HEK293 (cell line): ENCODE data around the gene KSR1.

Experiments used
- BCL11A ChIP-seq: fragments of 450-650 bp; formaldehyde crosslinking; IDR thresholded peaks from 2 replicates; pipeline ENCODE4 v1.5.1; 2016; ENCODE audit warnings: low read depth, missing biosample characterization, missing genetic modification characterization
- CTCF ChIP-seq: fragments of 450-650 bp; formaldehyde crosslinking; IDR thresholded peaks from 2 replicates; pipeline ENCODE4 v1.5.1; 2016; ENCODE audit warnings: missing biosample characterization, missing genetic modification characterization
- HOXC10 ChIP-seq: sonication (generic); formaldehyde crosslinking; IDR thresholded peaks from 2 replicates; pipeline ENCODE4 v1.8.1; 2023; ENCODE audit warnings: mild to moderate bottlenecking, missing genetic modification reagents
- REST ChIP-seq: fragments of 450-650 bp; formaldehyde crosslinking; IDR thresholded peaks from 2 replicates; pipeline ENCODE4 v1.5.1; 2016; ENCODE audit warnings: missing biosample characterization, missing genetic modification characterization
- SETDB1 ChIP-seq: IDR thresholded peaks from one replicate; pipeline ENCODE4 v1.6.1; 2017; ENCODE audit warnings: mild to moderate bottlenecking, low read length, moderate library complexity, mixed read lengths; ENCODE audit not compliant: insufficient read length
- TRIM28 ChIP-seq: IDR thresholded peaks from 2 replicates; pipeline ENCODE4 v1.6.1; 2011; ENCODE audit warnings: low read length, control low read depth, borderline replicate concordance
- YY2 ChIP-seq: fragments of 450-650 bp; formaldehyde crosslinking; IDR thresholded peaks from 2 replicates; pipeline ENCODE4 v1.5.1; 2016; ENCODE audit warnings: missing biosample characterization, missing genetic modification characterization
- ZNF391 ChIP-seq: fragments of 450-650 bp; formaldehyde crosslinking; IDR thresholded peaks from 2 replicates; pipeline ENCODE4 v1.5.1; 2016; ENCODE audit warnings: low read depth, missing biosample characterization, missing genetic modification characterization, borderline replicate concordance
- ZNF530 ChIP-seq: fragments of 450-650 bp; formaldehyde crosslinking; IDR thresholded peaks from 2 replicates; pipeline ENCODE4 v1.5.1; 2016; ENCODE audit warnings: low read depth, missing biosample characterization, missing genetic modification characterization
- ZNF558 ChIP-seq: fragments of 450-650 bp; formaldehyde crosslinking; IDR thresholded peaks from 2 replicates; pipeline ENCODE4 v1.5.1; 2016; ENCODE audit warnings: missing biosample characterization, missing genetic modification characterization

DNA sequence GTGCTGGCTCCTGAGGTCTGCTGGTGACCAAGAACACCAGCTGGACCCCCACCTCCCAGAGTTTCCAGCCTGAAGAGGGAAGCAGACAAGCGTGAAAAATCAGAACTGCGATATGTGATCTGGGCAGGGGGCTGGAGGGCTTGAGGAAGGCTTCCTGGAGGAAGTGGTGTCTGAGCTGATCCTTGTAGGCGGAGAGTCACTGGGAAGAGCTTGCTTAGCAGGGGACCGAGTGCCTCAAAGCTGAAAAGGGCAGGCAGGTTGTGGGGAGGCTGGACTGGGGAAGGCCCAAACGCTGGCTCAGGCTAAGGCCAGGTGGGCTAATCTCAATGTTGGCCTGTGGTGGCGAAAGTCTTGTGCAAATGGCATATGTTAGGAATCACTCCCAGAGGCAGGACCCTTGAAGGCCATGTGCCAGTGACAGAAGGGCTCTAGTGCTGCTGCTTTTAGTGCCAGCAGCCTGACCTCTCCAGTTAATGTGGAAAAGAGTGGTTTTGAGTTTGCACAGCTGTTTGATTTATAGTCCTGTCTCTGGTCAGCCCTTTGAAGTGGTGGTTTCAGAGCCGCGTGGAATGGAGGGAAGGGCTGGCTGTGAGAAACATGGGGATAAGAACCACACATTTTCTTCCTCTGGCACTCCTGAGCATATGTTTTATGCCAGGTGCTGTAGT is 89.4 kb downstream of the KSR1 start:
- TF ChIP-seq CTCF (no peak), HOXC10 (CRISPR knock-in tag) (no peak), REST (tag by site-specific recombination) (no peak), YY2 (tag by site-specific recombination) (no peak), ZNF391 (tag by site-specific recombination) (no peak), SETDB1 (no peak), ZNF530 (tag by site-specific recombination) (no peak), BCL11A (tag by site-specific recombination) (no peak), ZNF558 (tag by site-specific recombination) (no peak), TRIM28 (no peak)
